NCI-H446 (cell line): ENCODE data around the gene TSPO.
A peak's percentile ranks its signal among the peaks of the same experiment; 100 is the strongest.

ENCODE experiments used
- DNase-seq, 2 experiments: peaks; one replicate each; lab custom pipeline; 2025; lab: John Stamatoyannopoulos, UW

TSPO gene

GRCh38 chr22:43179146-43179910, 28.0 kb downstream of the TSPO start:
- DNase-seq: no peak

GRCh38 chr22:43179911-43180195, 28.5 kb downstream of the TSPO start:
- DNase-seq: no peak

- DNase-seq: no peak
Measured at GRCh38 chr22:43180670-43181069, 29.3 kb downstream of the TSPO start.

GRCh38 chr22:43181321-43182076, 30.1 kb downstream of the TSPO start:
- DNase-seq: no peak

GRCh38 chr22:43182118-43182517, 30.8 kb downstream of the TSPO start:
- DNase-seq: no peak

GRCh38 chr22:43182726-43183125, 31.4 kb downstream of the TSPO start:
- no peak for DNase-seq

GRCh38 chr22:43183496-43184277, 32.3 kb downstream of the TSPO start:
- no peak for DNase-seq

GRCh38 chr22:43185860-43186261, 34.5 kb downstream of the TSPO start:
- peak; percentile 10 to 74 for DNase-seq

- peak in 1 of 2 experiments; percentile 52 for DNase-seq
Measured at GRCh38 chr22:43186272-43187170, 35.2 kb downstream of the TSPO start, which contains the start of gene TTLL12. Gene TTLL12, minus strand, starts transcription at chr22:43187134. Its CDS starts 65 bp downstream, at chr22:43187069.

- DNase-seq: peak; percentile 83 to 97
Measured at GRCh38 chr22:43187171-43188099, 36.1 kb downstream of the TSPO start.

- DNase-seq: no peak
Measured at GRCh38 chr22:43188829-43189545, 37.6 kb downstream of the TSPO start.

GRCh38 chr22:43191831-43192230, 40.5 kb downstream of the TSPO start:
- no peak for DNase-seq

GRCh38 chr22:43197271-43197941, 46.0 kb downstream of the TSPO start:
- DNase-seq: no peak

- DNase-seq: no peak
Measured at GRCh38 chr22:43198126-43198525, 46.8 kb downstream of the TSPO start.

GRCh38 chr22:43198936-43199335, 47.6 kb downstream of the TSPO start:
- DNase-seq: no peak

- DNase-seq: no peak
Measured at GRCh38 chr22:43199541-43199940, 48.2 kb downstream of the TSPO start.

GRCh38 chr22:43200031-43200430, 48.7 kb downstream of the TSPO start:
- DNase-seq: peak in 1 of 2 experiments; percentile 26

GRCh38 chr22:43200555-43200954, 49.2 kb downstream of the TSPO start:
- DNase-seq: no peak
